ENCODE data around the gene LINC00237.

DNA sequence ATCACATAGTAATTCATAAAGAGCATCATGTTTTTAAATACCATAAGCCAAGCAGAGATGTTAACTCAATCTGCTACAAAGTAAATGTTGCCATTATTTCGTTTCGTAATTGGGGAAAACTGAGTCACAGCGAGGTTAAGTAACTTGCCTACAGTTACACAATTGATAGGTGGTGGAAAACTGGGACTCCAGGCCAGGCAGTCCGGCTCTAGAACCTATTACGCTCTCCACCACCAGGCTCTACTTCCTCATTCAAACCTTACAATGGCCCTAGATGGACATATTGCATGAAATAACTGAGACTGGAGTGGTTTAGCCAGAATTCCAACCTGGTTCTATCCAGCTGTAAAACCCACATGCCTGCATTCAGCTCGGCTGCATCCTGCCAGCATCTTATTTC, 58.2 kb downstream of the LINC00237 start:
- TF ChIP-seq, protein P1, sequence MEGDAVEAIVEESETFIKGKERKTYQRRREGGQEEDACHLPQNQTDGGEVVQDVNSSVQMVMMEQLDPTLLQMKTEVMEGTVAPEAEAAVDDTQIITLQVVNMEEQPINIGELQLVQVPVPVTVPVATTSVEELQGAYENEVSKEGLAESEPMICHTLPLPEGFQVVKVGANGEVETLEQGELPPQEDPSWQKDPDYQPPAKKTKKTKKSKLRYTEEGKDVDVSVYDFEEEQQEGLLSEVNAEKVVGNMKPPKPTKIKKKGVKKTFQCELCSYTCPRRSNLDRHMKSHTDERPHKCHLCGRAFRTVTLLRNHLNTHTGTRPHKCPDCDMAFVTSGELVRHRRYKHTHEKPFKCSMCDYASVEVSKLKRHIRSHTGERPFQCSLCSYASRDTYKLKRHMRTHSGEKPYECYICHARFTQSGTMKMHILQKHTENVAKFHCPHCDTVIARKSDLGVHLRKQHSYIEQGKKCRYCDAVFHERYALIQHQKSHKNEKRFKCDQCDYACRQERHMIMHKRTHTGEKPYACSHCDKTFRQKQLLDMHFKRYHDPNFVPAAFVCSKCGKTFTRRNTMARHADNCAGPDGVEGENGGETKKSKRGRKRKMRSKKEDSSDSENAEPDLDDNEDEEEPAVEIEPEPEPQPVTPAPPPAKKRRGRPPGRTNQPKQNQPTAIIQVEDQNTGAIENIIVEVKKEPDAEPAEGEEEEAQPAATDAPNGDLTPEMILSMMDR (IDR thresholded peaks at IDR 0.05; ENCODE audit: insufficient read depth, low read length): no peak
- TF ChIP-seq GABPA (IDR thresholded peaks at IDR 0.05; ENCODE audit: low read depth) (no peak), POLR2AphosphoS5 (IDR thresholded peaks at IDR 0.05; ENCODE audit: low read depth) (no peak)
